Activated T-cell treated with anti-CD3 and anti-CD28 coated beads, Interleukin-2, amount 50 U/mL, for 72 hours (primary cell): ENCODE results near the gene CDADC1. TPM values are rescaled to one million over a fixed set of nuclear protein-coding genes. Genes with fewer than 3 reads are reported as not detected.

Experiments used
- total RNA-seq, 2 donors: library from RNA; stranded (reverse); gene quantifications; one replicate each; pipeline ENCODE4 v1.2.3, GENCODE V29; 2022

CDADC1 gene
- total RNA-seq, 2 donors from 2014 or later: 13.4 to 14.8 TPM

Other genes with a start within 250 kb of the CDADC1 start
- gene MLNR, start 27.6 kb upstream of the CDADC1 start, total RNA-seq: under 1 TPM in 1 of 2 donors, not detected in 1; 0.19 TPM
- 1 to 10 TPM; 4.4 to 10.0 TPM for gene CAB39L, start 196.1 kb downstream of the CDADC1 start, total RNA-seq
- gene SETDB2, start 196.3 kb downstream of the CDADC1 start, total RNA-seq: 10 to 100 TPM; 20.5 to 21.3 TPM
- gene PHF11, start 248.0 kb downstream of the CDADC1 start, total RNA-seq: 100 to 1,000 TPM in 1 of 2 donors, 10 to 100 TPM in 1; 98.9 to 145 TPM